GM20000 (cell line): ENCODE measurements around the gene ANKDD1A.

Experiments
- DNase-seq: peaks from one replicate; pipeline ENCODE4 v3.0.0; 2012; ENCODE audit warnings: low spot score
- CTCF ChIP-seq: IDR thresholded peaks from 2 replicates; pipeline ENCODE4 v1.5.1; 2012; ENCODE audit warnings: mild to moderate bottlenecking, control low read depth; ENCODE audit errors: extremely low read depth, missing control alignments

ANKDD1A gene

GRCh38 chr15:64904189-64904588, 7.5 kb upstream of the ANKDD1A start:
- no peak for TF ChIP-seq CTCF
- DNase-seq: no peak

- peak; percentile 88 for DNase-seq
- peak; percentile 86 for TF ChIP-seq CTCF
These were observed 6.4 kb upstream of the ANKDD1A start for GRCh38 chr15:64905119-64905831.

GRCh38 chr15:64905941-64906340, 5.8 kb upstream of the ANKDD1A start:
- no peak for TF ChIP-seq CTCF
- DNase-seq: no peak

- TF ChIP-seq CTCF: no peak
- no peak for DNase-seq
These were observed 5.3 kb upstream of the ANKDD1A start for GRCh38 chr15:64906402-64906801.

GRCh38 chr15:64907991-64908390, 3.7 kb upstream of the ANKDD1A start:
- no peak for DNase-seq
- no peak for TF ChIP-seq CTCF

- no peak for TF ChIP-seq CTCF
These were observed 2.2 kb upstream of the ANKDD1A start for GRCh38 chr15:64909546-64909945.

GRCh38 chr15:64912379-64913325, 950 bp downstream of the ANKDD1A start:
- TF ChIP-seq CTCF: no peak

More at GRCh38 chr15:64909546-64909945, 2.2 kb upstream of the ANKDD1A start:
- DNase-seq: no peak

More at GRCh38 chr15:64912379-64913325, 950 bp downstream of the ANKDD1A start:
- DNase-seq: no peak
